Measurements from ENCODE around the gene SPRN. TPM values are rescaled to one million over a fixed set of nuclear protein-coding genes. Genes with fewer than 3 reads are reported as not detected.

Gene SPRN
- total RNA-seq, 1 donor from 2014 or later: 0.18 TPM

DNA sequence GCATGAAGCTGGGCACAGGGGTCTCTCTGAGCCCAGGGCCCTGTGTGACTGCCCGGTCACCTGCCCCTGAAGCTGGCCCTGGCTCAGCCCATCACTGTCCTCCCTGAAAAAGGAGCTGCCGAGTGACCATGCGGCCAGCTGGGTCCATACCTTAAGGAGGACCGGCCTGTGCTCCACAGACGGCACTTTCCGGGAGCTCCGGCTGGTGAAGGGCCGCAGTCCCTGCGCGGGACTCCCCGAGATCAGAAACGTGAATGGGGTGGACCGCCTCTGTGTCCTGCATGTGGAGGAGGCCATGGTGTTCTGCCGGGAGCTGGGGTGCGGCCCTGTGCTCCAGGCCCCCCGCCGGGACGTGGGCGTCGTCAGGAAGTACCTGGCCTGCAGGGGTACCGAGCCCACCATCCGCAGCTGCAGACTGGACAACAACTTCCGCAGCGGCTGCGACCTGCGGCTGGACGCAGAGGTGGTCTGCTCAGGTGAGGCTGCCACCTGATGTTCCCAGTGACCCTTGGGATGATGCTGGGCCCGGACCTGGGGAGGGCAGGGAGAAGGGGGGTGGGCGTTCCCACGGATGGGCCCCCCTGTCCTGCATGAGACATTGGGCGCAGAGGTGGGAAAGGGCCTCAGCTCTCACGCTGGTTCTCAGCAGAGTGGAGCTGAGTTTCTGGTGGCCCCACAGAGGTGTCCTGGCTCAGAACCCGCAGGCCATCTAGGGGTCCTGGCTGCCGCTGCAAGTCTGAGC lies 32.8 kb upstream of the SPRN start:
- DNase-seq (ENCODE audit: low spot score): no peak
- ATAC-seq: no peak

- DNase-seq (ENCODE audit: low spot score) (no peak), ATAC-seq (no peak)
Observed at GRCh38 chr10:133456041-133456951, 31.9 kb upstream of the SPRN start.

DNA sequence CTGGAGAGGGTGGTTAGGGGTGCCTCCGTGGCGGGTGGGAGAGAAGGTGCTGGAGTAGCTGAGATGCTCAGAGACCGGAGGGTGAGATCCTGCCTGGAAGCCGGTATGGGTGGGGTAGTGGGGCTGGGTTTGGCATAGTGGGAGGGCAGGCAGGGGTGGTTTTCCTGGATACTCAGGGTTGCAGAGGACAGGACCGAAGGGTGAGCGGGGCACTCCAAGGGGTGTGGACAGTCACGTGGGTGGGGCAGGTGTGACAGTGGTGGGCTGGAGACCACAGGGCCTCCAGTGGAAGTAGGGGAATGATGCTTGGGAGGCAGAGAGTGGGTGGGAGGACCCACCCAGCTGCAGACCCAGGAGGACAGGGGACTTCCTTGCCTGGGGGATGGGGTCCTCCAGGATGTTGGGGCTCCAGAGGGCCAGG lies 31.2 kb upstream of the SPRN start:
- ATAC-seq (no peak), DNase-seq (ENCODE audit: low spot score) (no peak)

DNA sequence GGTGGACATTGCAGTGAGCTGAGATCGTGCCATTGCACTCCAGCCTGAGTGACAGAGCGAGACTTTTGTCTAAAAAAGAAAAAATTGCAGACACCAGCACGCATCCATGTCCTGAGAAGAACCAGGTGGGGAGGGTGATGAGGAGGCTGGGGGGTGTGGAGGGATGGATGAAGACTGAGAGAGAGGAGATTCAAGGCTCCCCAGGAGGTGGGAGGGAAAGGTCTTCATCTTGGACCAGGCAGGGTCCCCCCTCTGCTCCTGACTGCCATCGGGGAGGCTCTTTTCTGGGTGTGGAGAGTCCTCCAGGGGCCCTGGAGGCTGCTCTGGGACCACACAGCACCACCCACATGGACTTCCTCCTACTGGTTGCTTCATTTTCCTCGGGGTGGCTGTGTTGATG lies 30.8 kb upstream of the SPRN start:
- DNase-seq (ENCODE audit: low spot score) (no peak), ATAC-seq (no peak)

DNA sequence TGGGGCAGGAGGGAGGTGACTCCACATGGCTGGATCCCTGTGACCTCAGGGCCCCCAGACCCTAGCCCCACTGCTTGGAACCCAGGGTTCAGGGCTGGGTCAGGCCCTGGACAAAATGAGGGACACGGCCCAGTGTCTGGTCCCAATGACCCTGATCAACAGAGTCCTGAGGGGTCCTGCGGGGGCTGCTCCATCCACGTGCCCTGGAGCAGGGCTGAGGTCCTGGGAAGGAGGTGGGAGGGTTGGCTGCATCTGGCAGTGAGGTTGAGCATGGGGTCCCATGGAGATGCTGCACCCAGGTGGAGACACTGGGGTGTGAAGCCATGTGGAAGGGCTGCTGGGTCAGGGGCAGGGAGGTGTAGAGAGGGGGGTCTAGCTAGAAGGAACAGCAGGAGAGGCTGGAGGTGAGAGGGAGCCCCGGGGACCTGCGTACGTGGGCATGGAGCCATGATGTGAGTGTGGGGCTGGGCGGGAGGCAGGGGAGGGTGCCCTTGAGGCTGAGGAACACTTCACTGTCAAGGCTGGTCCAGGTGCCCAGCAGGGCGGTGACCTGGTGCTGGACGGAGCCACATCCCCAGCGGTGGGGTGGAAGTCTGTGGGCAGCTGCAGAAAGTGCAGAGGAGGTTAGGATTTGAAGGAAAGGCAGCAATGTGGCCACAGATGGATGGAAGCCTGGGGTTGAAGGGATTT lies 29.9 kb upstream of the SPRN start:
- ATAC-seq: no peak
- no peak for DNase-seq (ENCODE audit: low spot score)

GRCh38 chr10:133453516-133454203 lies 29.2 kb upstream of the SPRN start, which contains the start of gene SCART1:
Gene SCART1, plus strand, starts transcription at chr10:133453945. Its CDS starts 53 bp downstream, at chr10:133453998.
- DNase-seq (ENCODE audit: low spot score) (no peak), ATAC-seq (no peak)

GRCh38 chr10:133452453-133452852 lies 28.0 kb upstream of the SPRN start:
- ATAC-seq (no peak), DNase-seq (ENCODE audit: low spot score) (no peak)

- ATAC-seq: no peak
Observed at GRCh38 chr10:133451346-133451745, 26.9 kb upstream of the SPRN start.

GRCh38 chr10:133448120-133448519 lies 23.7 kb upstream of the SPRN start:
- DNase-seq (ENCODE audit: low spot score) (no peak), ATAC-seq (no peak)

More at GRCh38 chr10:133451346-133451745, 26.9 kb upstream of the SPRN start:
- no peak for DNase-seq (ENCODE audit: low spot score)

DNA sequence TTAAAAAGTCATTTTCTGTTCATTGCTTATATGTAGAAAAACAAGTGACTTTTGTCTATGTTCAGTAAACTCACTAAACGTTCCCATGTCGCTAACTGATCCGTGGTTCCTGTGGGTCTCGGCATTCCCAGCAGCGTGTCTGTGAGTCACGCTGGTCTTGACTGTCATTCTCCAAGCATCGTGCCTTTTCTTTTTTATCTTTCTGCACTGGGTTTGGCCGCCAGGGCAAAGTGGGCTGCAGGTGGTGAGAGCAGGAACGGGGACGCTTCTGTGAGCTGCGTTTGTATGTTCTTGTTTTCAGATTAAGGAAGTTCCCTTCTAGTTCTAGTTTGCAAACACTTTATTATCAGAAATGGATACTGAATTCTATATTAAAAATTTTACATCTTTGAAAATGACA lies 22.6 kb upstream of the SPRN start:
- ATAC-seq (no peak), DNase-seq (ENCODE audit: low spot score) (no peak)

DNA sequence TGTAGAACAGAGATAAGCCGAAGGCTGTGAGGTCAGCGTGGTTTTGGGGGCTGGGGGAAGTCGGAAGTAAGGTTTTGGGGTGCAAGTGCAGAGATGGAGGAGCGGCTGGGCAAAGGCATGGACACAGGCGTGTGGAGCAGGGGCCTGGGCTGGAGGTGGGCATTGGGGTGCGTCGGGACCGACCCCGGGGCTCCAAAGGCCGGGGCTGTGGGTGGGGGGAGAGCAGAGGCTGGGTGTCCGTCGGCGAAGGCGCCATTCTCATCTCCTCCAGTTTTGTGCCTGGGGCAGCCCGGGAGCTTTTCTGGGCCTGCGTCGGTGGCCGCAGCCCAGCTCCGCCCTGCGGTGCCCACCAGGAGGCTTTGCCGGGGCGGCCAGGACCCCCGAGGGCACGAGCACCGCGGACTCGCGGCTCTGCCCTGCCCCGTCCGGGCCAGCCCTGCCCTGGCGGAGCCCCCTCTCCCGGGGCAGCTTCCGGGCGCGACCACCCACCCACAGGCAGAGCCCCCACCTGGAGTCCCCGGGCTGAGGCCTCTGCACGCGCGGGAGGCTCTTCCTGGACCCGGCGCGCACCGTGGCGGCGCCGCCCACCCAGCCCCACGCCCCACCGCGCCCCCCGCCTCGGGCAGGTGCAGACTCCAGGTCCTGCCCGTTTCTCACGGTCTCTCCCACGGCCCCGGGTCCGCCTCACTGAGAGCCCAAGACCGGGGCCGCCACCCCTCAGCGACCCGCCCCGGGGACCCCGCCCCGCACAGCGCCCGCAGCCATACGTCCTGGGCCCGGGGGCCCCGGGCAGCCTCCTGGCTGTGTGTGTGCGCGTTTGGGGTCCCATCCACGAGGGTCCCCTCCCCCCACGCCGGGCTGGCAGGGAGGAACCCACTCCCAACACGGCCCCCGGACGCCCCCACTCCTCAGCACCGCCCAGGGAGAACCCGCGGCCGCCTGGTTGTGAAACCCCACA lies 21.6 kb upstream of the SPRN start:
- ATAC-seq (no peak), DNase-seq (ENCODE audit: low spot score) (no peak)

GRCh38 chr10:133445268-133445732 lies 20.9 kb upstream of the SPRN start:
- ATAC-seq: no peak
- DNase-seq (ENCODE audit: low spot score): no peak

- no peak for DNase-seq (ENCODE audit: low spot score)
- no peak for ATAC-seq
Observed at GRCh38 chr10:133444342-133445267, 20.2 kb upstream of the SPRN start.

DNA sequence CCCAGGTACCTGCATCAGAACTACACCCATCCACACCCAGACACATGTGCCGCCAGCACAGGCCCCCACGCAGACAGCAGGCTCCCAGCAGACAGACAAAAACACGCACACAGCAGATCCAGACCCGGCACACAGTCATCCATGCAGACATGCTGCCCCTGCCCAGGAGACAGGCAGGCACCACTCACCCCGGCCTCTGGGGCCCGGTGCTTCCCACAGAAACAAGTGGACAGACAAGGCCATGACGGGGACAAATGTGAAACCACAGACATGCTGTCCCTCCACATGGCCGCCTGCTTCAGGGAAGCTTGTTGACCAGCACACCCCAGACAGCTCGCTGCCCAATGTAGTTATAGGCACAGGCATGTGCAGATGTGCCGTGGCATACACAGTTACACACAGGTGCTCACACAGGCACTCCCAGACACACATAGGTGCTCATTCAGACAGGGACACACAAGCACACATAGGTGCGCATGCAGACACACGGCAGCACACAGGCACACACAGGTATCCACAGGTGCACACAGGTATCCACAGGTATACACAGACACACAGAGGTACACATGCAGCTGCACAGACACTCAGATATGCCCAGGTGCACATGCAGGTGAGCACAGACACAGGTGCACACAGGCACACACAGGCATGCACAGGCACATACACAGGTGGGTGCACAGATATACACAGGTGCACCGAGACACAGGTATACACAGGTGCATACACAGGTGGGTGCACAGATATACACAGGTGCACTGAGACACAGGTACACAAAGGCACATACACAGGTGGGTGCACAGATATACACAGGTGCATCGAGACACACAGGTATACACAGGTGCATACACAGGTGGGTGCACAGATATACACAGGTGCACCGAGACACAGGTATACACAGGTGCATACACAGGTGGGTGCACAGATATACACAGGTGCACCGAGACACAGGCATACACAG lies 18.8 kb upstream of the SPRN start:
- ATAC-seq (no peak), DNase-seq (ENCODE audit: low spot score) (no peak)

DNA sequence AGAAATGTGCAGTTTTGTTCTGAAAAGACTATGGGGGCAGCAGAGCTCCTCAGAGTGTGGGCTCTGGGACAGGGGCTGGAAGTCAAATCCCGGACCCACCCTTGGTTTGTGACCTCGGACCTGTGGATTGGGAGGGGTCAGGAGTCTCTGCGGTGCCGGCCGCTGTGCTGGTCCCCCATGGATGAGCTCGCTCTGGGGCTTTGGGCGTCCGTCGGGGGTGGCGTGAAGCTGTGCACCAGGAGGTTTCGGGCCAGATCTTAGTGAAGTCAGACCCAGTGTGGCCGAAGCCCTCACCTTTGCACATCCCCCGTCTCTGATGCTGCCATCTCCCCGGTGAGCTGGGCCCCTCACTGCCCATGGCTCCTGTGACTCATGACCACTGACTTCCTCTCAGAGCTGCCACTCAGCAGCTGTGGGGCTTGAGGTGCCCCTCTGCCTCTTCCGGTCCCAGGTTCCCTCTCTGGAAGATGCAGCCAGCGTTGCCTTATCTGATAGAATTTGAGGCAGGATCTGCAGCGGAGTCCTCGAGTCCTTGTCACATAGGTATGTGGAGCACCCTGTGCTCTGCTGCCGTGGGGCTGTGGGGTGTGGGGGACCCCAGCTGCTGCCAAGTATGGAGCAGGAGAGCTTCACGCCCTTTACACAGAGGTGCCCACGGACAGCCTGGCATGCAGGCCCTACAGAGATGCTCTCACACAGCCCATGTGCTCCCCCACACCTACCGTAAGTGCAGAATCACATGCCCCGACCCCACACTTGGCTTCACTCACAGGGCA lies 18.0 kb upstream of the SPRN start:
- ATAC-seq: no peak

GRCh38 chr10:133441780-133442179 lies 17.4 kb upstream of the SPRN start:
- ATAC-seq: no peak
- DNase-seq (ENCODE audit: low spot score): no peak

More for the DNA sequence above, 18.0 kb upstream of the SPRN start:
- no peak for DNase-seq (ENCODE audit: low spot score)

Data from left lobe of liver (tissue), 2 donors.